ENCODE results near the gene UCP2.
A peak's percentile ranks its signal among the peaks of the same experiment; 100 is the strongest.
"Not testable (repeated sequence)": the region's sequence is repeated elsewhere in the genome, so short reads cannot be mapped to it uniquely, and the experiment has no call there.

The UCP2 gene

GRCh38 chr11:73944085-73944484 lies 38.6 kb downstream of the UCP2 start:
- no peak for DNase-seq (ENCODE audit: low read depth in 2 of 2)

GRCh38 chr11:73942010-73942409 lies 40.6 kb downstream of the UCP2 start:
- no peak for DNase-seq (ENCODE audit: low read depth in 2 of 2)

- no peak for DNase-seq (ENCODE audit: low read depth in 2 of 2)
Measured at GRCh38 chr11:73940801-73941570, 41.7 kb downstream of the UCP2 start.

- DNase-seq (ENCODE audit: low read depth in 2 of 2): no peak
Measured at GRCh38 chr11:73939096-73939495, 43.5 kb downstream of the UCP2 start.

GRCh38 chr11:73936047-73936446 lies 46.6 kb downstream of the UCP2 start:
- not testable (repeated sequence) for DNase-seq (ENCODE audit: low read depth in 2 of 2)

GRCh38 chr11:73932781-73933180 lies 49.9 kb downstream of the UCP2 start:
- DNase-seq (ENCODE audit: low read depth in 2 of 2): no peak

GRCh38 chr11:73931951-73932350 lies 50.7 kb downstream of the UCP2 start:
- no peak for DNase-seq (ENCODE audit: low read depth in 2 of 2)

- DNase-seq (ENCODE audit: low read depth in 2 of 2): peak; percentile 25 to 32
Measured at GRCh38 chr11:73931039-73931645, 51.5 kb downstream of the UCP2 start.

GRCh38 chr11:73929388-73929787 lies 53.3 kb downstream of the UCP2 start:
- DNase-seq (ENCODE audit: low read depth in 2 of 2): no peak

Measured in fibroblast of skin of left biceps (primary cell).